Fibroblast of upper back skin (primary cell): ENCODE data around the gene SH3BP2.

Source experiments
- DNase-seq: peaks from one replicate; pipeline ENCODE4 v3.0.0-alpha.2; 2013

Gene SH3BP2

DNA sequence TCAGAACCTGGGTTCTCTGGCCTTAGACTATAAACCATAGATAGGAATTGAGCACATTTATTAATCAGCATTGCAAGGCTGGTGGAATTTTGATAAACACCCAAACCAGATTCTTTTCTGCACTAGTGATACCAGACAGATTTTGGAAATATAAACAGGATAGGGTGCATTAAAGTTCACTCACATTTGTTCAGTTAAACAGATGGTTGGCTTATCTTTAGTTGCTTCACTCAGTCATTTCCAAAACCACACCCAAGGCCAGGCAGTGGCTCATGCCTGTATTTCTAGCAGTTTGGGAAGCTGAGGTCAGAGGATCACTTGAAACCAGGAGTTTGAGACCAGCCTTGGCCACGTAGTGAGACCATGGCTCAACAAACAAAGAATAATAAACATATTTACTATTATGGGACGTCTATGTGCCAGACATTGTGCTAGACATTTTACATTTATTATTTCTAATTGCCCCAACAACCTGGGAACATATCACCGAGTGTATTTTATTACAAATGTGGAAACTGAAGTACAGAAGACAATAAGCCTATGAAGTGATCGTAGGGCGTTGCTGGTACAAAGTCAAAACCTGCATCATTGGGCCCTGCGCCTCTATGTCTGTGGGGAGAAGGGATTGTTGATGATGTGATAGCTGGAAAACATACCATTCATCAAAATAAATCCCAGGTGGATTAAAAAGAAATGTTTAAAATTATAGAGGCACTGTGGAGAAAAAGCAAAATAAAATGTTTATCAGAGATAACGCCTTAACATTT, 65.7 kb downstream of the SH3BP2 start:
- DNase-seq = no peak

DNA sequence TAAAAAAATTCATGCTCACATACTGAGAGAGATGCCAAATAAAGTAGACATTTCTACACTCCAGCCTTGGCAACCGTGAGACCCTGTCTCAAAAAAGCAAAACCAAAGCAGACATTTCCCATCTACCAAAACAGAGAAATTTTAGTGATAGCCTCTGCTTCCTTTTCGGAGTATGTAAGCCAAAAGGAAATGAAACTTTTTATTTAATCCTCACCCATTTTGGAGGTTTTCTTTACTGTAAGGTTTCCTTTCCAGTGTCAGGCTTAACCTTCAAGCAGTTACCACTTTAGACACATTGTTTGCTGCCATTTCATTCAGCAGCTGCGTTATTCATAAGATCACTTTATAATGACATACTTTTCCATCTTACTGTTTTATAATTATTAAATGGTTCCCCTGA, 66.6 kb downstream of the SH3BP2 start:
- no peak for DNase-seq

DNA sequence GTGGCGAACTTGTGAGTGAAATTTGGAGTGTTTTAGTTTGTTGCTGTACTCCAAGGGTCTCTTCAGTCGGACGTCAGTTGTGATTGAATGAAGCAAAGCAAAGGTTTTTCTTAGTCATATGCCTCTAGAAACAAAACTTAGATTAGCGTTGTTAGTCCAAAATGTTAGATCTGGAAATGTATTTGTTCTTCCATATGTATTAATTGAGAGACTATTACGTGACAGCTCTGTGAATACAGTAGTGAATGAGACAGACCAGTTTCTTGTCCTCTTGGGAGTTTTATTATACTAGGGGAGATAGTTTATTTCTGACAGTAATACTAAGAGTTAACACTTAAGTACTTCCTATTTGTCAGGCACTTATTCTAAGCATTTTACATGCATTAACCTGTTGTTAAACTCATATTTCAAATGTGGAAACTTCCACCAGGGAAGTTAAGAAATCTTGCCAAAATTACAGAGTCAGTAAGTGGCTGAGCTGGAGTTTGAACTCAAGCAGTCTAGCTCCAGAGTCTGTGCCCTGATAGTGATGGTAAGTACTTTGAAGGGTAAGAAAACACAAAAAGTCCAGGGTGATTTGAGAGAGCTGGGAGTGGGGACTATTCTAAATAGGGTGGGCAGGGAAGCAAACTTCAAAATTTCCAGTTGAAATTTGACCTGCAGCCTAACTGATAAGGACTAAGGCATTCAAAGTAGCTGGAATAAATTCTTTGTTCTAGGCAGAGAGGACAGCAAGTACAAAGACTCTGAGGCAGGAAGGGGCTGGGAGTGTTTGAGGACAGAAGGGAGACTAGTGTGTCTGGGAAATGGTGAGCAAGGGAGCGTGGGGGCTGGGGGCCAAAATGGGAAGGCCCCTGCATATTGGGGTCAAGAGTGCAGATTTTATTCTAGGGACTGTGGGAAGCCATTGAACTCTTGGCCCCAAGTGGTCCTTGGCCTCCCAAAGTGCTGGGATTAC, 67.8 kb downstream of the SH3BP2 start:
- DNase-seq = no peak

DNA sequence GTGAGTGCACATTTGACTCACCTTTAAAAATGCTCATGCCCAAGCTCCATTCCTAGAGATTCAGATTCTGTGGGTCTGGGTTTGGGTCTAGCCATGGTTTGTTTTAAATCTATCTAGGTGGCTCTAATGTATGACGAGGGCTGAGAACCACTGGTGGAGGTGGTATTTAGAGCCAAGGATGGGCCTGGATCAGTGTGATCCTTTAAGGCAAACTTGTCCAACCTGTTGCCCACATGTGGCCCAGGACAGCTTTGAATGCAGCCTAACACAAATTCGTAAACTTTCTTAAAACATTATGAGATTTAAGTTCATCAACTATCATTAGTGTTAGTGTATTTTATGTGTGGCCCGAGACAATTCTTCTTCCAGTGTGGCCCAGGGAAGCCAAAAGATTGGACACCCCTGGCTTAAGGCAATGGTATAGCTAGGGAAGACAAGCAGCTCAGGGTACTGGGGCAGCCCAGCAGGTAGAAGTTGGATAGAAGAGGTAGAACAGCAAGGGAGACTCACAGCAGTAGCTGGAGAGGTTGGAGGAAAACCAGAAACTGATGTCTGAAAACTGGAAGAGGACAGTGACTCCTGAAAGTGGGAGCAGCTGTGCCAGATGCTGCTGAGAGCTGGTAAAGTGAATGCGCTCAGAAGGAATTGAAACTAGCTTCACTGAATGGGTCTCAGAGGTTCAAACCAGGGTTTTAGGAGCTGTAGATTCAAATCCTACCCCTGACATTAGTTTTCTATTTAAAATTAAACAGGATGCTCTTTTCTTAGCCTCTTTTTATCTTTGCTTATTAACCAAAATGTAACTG, 68.9 kb downstream of the SH3BP2 start:
- DNase-seq = no peak

DNA sequence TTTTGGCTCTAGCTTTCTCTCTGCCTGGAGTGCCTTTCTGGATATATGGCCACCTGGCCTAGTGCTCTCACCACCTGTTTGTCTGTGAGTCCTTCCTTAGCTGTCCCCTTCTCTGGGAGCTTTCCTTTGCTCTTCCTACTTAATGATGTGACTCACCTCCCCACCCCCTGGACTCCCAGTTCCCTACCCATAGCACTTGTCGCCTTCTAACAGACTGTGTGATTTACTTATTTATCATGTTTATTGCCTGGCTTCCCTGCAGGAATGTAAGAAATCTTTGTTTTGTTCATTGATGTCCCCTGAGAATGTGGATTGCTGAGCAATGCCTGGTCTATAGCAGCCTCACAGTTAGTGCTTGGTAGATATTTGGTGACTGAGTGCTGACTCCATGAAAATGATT, 69.6 kb downstream of the SH3BP2 start:
- DNase-seq = peak; percentile 26

DNA sequence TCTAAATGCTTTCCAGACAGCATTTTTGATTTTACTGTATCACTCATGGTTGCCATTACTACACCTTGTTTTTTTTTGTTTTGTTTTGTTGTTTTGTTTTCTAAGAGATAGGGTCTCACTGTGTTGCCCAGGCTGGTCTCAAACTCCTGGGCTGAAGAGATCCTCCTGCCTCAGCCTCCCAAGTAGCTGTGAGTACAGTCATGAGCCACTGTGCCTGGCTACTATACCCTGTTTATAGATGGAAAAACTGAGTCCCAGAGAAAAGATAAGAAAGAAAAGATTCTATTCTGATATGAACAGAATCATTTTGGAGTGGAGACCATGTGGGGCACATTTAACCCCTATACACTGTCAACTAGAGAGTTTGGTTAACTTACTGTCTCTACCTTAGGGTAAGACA, 70.8 kb downstream of the SH3BP2 start:
- no peak for DNase-seq

DNA sequence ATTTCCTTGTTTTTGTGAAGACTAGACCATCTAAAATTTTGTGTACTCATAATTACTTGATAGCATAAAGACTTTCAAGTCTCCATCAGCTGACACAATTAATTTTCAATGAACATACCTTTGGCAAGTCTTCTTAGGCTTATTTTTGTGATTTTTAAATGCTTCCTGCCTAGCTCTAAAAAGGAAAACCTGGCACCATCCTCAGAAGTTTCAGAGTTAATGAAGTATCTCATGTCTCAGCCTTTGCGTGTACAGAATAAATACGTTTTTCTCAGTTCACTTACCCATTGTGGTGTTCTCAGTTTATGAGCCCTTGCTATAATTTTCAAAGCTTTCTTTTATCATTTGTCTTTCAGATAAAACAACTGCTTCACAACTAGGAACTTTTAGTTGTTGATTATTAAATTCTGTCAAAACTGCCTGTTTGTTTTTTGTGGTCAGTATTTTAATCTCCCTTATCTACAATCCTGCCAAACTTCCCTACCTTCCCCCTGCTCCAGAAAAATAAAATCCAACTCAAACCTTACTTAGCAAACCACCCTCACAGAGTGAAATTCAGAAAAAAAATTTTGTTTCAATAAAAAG, 72.4 kb downstream of the SH3BP2 start:
- no peak for DNase-seq

DNA sequence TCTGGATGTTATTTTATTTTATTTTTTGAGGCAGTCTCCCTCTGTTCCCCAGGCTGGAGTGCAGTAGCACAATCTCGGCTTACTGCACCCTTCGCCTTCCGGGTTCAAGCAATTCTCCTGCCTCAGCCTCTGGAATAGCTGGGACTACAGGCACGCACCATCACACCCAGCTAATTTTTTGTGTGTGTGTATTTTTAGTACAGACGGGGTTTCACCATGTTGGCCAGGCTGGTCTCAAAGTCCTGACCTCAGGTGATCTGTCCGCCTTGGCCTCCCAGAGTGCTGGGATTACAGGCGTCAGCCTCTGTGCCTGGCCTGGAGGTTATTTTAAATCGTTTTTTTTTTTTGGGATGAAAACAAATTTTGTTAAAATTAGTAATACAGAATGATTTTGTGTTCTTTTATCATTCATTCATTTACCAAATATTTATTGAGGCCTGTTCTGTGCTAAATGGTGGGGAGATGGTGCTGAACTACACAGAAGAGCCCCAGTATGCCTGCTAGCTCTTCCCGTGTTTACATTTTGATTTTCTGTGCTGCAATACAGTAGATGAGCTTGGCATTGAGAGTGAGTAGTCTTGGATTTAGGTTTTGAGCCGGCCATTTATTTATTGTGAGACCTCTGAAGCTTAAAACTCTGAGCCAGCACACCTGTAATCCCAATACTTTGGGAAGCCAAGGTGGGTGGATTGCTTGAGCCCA, 73.4 kb downstream of the SH3BP2 start:
- DNase-seq = no peak

DNA sequence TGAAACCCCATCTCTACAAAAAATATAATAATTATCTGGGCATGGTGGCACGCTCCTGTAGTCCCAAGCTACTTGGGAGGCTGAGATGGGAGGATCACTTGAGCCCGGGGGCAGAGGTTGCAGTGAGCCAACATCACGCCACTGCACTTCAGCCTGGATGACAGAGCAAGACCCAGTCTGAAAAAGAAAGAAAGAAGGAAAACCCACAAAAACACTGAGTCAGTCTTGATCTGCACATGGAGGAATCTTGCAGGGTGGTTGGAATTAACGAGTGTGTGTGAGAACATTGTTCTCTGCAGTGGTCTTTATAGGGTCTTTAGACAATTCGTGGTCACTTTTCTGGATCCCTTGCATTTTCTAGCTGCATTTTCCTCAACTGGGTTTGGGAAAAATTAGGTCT, 74.0 kb downstream of the SH3BP2 start:
- DNase-seq = no peak

DNA sequence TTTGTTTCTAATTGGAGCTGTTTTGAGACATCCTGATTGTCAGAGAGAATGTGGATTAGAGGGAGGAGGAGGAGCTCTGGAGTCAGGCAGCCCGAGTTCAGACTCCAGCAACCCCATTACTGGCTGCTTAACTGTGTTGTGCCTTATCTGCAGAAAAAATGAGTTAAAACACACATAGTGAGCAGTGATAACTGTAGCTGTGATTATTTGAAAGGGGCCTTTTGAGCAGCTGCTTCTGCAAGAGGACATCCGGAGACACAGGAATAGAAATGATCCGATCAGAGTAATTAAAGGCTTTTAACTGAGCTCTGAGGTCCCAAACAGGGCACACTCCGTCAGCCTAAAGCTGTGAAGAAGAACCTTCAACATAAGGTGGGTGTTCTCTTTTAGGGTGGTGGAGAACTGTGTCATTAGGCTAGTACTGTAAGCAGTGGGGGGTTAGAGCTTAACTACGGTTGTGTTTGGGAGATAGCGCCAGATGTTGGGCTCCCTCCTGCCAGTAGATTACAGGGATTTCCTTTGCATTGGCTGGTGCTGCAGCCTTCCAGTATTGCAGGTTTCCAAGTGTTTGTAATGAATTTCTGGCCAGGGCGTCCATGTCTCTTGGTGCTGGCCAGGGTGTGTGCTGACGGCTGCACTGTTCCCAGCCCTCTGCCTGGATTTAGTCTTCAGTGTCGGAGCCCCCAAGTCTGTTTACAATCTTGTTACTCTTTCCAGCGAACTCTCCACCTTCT, 75.0 kb downstream of the SH3BP2 start:
- no peak for DNase-seq

DNA sequence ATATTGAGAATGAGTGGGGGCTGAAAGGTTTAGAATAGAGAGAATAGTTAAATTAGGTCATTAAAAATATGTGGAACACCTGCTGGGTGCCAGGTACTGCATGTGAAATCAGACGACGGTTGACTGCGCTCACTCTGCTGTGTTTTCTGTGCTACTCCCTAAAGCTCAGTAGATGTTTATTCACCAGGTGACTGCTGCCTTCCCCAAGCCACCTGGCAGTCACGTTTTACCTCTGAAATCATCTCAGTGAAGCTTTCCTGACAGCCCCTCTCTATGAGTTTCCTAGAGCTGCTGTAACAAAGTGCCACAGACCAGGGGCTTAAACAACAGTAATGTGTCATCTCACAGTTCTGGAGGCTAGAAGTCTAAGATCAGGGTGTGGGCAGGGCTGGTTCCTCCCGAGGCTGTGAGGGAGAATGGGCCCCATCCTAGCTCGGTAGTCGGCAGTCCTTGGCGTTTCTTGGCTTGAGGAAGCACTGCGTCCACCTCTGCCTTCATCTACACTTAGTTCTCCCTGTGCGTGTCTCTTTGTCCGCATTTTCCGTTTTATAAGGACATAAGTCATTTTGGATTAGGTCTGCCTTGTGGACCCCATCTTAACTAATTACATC, 76.1 kb downstream of the SH3BP2 start:
- DNase-seq = no peak

DNA sequence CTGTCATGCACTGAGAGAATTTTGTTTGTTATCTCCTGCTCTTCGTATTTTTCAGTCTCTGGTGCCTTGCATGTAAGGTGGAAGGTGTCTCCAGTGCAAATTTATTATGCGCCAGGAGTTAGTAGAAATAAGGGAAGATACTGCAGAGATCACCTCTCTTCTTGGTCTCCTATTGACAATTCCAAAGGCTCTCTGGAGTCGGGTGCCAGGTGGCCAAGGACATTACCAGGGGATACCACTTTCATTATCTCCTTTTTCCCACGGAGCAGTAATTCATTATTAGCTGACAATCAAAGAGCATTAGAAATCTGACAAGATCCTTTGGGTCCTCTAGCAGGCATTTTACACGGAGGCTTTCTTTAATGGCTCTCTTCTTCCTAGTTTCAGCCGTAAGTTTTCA, 76.8 kb downstream of the SH3BP2 start:
- DNase-seq = no peak

DNA sequence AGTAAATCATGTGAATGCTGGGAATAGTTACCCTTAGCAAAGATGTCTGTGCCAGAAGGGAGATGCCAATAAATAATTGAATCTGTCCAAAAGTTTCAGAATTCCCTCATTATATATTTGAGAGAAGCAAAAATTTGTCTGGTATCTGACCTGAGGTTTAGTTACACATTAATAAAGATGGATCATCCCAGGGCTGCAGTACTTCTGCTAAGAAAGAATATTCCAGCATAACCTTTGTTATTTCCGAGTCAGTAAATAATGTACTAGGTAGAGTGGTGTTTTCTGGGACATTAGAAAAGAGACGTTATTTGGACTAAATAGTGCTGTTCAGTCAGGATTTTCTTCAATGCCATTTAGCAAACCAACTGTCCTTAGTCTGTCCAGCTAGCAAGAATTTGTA, 77.2 kb downstream of the SH3BP2 start:
- no peak for DNase-seq

DNA sequence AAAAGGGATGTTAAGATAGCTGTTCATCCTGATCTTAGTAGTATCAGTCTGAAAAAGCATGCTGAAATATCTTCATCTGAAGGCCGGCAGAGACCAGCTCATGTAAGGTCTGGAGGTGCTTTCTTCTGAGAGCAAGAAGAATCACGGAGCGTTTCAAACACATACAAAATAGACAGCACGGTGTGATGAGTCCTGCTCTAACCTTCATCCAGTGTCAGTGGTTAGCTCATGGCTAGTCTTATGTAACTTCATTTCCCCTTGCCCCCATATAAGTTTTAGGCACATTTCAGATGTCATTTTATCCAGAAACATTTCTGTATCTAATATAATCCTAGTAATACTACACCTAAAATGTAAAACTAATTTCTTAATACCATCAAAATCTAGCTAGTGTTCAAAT, 78.6 kb downstream of the SH3BP2 start:
- no peak for DNase-seq

DNA sequence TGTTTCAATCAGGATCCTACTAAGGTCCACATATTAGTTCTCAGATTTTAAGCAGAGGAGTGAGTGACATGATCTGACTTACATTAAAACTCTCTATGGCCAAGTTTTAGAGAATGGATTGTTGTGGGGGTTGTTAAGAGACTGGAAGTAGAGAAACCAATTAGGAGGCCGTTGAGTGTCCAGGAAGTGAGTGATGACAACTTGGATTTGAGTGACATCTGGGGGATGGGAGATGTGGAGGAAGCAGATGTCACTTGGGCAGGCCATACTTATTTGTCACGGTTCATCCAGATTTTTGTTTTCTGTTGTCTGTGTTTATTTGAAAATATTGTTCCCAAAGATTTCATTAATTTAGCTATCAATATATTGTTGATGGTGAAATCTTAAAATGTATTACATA, 79.0 kb downstream of the SH3BP2 start:
- DNase-seq = no peak

DNA sequence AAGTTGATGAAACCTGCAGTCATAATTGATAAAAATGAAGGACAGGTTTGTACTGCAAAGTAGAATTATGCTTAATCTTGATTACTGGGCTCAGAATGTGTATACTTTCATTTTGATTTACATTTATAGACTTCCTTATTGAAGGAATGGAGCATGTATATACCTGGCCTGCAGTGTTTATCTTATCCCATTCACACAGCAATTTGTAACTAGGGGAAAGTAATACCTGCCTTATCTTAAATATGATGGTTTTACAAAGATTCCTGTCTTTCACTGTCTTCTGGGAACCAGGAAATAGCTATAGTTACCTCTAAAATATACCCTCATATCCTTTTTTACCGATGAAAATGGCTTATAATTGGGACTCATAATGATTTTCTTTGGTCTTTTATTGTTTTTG, 80.4 kb downstream of the SH3BP2 start:
- DNase-seq = no peak

DNA sequence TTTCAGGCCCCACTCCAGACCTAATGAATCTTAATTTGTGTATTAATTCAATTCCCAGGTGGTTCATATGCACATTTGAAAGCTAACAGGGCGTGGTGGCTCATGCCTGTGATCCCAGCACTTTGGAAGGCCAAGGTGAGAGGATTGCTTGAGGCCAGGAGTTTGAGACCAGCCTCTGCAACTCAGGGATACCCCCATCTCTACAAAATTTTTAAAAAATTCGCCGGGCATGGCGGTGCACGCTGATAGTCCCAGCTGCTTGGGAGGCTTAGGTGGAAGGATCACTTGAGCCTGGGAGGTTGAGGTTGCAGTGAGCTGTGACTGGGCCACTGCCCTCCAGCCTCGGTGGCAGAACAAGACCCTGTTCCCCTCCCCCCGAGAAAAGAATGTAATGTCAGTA, 82.0 kb downstream of the SH3BP2 start:
- DNase-seq = no peak

DNA sequence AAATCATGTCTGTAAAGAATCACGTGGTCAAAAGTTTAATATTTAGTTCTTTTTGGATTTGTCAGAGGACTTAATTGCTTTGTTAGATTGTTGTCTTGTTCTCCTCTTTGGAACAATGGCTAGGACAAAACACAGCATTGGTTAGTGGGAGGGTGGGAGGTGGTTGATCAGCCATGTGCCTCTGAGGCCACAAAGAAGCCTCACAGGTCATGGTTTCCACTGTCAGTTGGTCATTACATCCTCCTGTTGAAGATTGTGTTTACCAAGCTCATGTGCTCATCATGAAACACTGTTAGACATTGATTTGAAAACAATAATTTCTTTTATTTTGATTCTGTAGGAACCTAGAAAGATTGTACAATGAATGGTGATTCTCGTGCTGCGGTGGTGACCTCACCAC, 82.7 kb downstream of the SH3BP2 start:
- DNase-seq = no peak

DNA sequence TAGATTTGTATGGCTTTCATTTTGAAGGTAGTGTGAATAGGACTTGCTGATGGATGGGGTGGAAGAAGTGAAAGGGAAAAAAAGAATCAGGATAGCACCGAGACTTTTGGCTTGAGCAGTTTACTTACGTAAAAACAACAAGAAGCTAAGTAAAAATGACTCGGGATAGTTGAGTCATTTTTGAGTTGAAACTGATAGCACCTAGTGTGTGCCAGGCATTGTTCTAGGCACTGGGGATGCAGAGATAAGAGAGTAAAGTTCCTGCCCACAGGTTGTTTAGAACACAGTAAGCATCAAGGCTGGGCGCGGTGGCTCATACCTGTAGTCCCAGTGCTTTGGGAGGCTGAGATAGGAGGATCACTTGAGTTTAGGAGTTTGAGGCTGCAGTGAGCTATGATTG, 85.5 kb downstream of the SH3BP2 start:
- no peak for DNase-seq

DNA sequence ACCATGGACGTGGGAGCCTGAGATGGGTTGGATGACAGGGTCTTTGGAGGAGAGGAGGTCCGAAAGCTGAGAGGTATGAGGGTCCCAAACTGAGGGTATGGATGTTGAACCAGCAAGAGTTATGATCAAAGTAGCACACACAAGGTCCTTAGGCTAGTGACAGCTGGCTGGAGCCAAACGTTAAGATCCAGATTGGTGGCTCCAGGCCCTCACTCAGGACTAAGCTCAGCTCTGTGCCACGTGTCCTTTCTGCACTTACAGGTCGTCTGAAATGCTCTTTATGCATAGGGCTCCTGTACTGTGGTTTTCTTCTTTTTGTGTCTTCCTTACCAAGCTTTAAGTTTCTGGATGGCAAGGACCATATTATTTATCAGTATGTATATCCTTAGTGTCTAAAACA, 86.1 kb downstream of the SH3BP2 start:
- DNase-seq = no peak

DNA sequence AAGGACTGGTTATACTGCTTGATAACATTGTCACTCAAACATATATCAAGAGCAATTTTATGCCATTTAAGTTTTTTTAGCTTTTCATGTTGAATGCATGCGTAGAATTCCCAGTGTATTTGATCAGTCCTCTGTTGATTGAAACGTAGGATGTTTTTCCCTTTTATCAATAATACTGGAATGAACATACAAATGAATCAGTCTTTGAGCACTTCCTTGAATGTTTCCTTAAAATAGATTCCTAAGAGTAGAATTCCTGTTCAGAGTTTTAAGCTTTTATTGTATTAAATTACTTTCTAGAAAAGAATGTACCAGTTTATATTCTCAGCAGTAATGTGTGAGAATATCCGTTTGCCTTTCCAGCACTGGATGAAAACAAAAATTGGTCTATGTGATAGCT, 88.5 kb downstream of the SH3BP2 start:
- DNase-seq = no peak
